22Rv1 (cell line): ENCODE measurements around the gene LARP1.

Experiments used
- CTCF ChIP-seq: fragments of 450-650 bp; IDR thresholded peaks from 2 replicates; pipeline ENCODE4 v1.5.1; 2017; ENCODE audit warnings: mild to moderate bottlenecking
- ZFX ChIP-seq: fragments of 450-650 bp; IDR thresholded peaks from 2 replicates; pipeline ENCODE4 v1.6.1; 2017; ENCODE audit warnings: antibody characterized with exemption, borderline replicate concordance

- no peak for TF ChIP-seq ZFX
- TF ChIP-seq CTCF, result no peak
Measured at GRCh38 chr5:154737667-154738320, 17.4 kb upstream of the LARP1 start.
